Stimulated activated CD8-positive, alpha-beta memory T cell treated with anti-CD3 and anti-CD28 coated beads, Interleukin-4, amount 100 ng/mL, for 24 hours (primary cell): ENCODE results near the gene ZSWIM8.
"Not testable (repeated sequence)": the region's sequence is repeated elsewhere in the genome, so short reads cannot be mapped to it uniquely, and the experiment has no call there.

Experiments used
- DNase-seq: peaks from one replicate; pipeline ENCODE4 v3.0.0-alpha.2; 2020; ENCODE audit warnings: low read depth

The ZSWIM8 gene

DNA sequence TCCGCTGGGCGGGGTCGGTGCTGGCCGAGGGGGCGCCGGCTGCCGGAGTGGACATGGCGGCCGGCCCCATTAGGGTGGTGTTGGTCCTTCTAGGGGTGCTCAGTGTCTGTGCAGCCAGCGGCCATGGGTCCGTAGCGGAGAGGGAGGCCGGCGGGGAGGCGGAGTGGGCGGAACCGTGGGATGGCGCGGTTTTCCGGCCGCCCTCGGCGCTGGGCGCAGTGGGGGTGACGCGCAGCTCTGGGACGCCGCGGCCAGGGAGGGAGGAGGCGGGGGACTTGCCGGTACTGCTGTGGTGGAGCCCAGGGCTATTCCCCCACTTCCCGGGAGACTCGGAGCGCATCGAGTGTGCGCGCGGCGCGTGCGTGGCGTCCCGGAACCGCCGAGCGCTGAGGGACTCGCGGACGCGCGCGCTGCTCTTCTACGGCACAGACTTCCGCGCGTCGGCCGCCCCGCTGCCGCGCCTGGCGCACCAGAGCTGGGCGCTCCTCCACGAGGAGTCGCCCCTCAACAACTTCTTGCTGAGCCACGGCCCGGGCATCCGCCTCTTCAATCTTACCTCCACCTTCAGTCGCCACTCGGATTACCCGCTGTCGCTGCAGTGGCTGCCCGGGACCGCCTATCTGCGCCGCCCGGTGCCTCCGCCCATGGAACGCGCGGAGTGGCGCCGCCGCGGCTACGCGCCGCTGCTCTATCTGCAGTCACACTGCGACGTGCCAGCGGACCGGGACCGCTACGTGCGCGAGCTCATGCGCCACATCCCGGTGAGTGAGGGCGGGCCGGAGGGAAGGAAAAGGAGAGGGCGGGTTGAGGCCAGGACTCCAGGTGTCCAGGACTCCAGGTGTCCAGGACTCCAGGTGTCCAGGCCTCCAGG lies 12.9 kb upstream of the ZSWIM8 start:
- DNase-seq = peak; percentile 75

DNA sequence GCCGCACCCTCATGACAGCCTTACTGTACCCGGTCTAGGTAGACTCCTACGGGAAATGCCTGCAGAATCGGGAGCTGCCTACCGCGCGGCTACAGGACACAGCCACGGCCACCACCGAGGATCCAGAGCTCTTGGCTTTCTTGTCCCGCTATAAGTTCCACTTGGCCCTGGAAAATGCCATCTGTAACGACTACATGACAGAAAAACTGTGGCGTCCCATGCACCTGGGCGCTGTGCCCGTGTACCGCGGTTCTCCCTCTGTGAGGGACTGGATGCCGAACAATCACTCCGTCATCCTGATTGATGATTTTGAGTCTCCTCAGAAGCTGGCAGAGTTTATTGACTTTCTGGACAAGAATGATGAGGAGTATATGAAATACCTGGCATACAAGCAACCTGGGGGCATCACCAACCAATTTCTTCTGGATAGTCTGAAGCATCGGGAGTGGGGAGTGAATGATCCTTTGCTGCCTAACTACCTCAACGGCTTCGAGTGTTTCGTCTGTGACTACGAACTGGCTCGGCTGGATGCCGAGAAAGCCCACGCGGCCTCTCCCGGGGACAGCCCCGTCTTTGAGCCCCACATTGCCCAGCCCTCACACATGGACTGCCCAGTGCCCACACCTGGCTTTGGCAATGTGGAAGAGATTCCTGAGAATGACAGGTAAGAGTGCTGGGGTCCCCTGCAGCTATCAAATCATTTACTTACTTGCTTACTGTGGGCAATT lies 12.1 kb upstream of the ZSWIM8 start:
- DNase-seq = no peak

DNA sequence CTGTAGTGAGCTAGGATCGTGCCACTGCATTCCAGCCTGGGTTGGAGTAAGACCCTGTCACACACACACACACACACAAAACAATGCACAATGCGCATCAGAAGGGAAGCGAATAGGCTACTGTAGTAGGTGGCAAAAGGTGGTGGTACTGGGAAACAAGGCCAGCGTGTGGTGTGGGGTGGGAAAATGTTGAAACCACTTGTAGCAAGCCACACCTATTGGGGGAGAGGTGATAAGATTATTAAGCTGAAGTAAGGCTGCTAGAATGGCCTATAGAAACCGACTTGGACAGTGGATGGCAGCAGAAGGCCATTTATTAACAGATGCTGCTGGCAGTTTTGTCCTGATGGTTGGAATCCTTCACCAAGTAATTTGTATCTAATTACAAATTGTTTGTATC lies 10.8 kb upstream of the ZSWIM8 start:
- DNase-seq = no peak

DNA sequence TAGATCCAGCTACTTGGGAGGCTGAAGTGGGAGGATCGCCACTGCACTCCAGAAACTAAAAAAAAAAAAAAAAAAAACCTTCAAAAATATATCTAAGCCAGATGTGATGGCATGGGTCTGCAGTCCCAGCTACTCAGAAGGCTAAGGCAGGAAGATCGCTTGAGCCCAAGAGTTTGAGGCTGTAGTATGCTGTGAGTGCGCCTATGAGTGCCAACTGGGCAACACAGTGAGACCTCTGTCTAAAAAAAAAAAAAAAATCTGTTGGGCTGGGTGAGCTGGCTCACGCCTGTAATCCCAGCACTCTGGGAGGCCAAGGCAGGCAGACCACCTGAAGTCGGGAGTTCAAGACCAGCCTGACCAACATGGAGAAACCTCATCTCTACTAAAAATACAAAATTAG lies 6.4 kb upstream of the ZSWIM8 start:
- DNase-seq = no peak

DNA sequence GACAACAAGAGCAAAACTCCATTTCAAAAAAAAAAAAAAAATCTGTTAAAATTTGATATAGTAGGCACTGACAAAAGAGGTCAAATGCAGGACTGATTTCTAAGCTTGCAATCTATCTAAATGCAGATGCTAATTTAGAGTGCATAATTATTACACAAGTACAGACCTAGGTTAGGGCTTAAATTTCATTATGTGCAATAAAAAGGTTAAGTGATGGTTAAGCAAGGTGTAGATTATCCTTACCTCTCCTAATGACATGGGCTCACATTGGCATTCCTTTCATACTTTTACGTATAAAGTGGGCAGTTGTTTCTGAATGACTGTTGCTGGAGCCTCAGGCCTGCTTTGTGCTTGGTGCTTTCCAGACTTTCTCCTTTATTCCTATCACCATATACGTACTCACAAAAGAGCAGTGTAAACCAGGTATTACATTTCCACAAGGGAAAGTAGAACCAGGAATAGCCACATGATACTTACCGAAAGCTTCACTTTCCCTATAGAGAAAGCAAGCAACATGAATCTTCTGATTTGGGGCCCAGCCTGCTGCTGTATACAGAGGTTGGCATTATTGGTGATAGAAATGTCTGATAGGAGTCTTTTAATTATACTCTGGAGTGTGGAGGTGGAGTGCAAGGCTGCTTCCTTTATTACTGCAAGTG lies 5.7 kb upstream of the ZSWIM8 start:
- DNase-seq = no peak

DNA sequence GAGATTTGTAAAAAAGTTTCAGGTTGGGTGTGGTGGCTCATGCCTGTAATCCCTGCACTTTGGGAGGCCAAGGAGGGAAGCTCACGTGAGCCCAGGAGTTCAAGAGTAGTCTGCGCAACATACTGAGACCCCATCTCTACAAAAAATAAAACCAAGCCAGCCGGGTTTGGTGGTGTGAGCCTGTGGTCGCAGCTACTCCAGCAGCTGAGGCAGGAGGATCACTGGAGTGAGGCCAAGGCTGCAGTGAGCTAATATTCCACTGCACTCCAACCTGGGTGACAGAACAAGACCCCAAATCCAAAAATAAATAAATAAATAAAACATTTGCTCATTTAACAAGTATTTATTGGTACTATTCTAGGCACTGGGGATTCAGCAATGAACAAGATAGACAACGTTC lies 5.1 kb upstream of the ZSWIM8 start:
- no peak for DNase-seq

DNA sequence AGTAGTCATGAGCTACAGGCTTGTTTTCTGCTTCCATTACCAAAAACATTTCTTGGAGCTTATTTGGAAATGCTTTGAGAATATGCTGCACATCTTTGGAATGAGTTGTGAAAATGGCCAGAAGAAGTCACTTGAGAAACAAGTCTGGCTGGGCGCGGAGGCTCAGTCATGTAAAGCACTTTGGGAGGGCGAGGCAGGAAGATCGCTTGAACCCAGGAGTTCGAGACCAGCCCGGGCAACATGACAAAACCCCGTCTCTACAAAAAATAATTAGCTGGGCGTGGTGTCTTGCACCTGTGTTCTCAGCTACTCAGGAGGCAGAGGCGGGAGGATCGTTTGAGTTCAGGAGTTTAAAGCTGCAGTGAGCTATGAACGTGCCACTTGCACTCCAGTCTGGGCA lies 4.4 kb upstream of the ZSWIM8 start:
- no peak for DNase-seq

DNA sequence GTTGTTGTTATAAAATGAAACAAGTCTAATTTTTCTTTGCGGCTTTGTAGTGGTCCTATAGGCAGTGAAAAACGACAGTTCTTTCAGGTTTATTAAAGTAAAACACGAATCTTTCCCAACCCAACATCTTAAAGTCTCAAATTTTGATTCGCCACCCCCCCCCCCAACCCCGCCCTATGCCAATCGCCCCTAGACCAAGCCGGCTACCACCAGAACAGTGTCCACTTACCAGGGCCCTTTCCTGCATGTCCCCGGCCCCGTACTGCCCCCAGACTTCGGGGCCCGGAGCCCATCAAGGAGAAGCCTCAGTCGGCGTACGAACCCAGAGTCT lies 3.9 kb upstream of the ZSWIM8 start:
- DNase-seq = no peak

DNA sequence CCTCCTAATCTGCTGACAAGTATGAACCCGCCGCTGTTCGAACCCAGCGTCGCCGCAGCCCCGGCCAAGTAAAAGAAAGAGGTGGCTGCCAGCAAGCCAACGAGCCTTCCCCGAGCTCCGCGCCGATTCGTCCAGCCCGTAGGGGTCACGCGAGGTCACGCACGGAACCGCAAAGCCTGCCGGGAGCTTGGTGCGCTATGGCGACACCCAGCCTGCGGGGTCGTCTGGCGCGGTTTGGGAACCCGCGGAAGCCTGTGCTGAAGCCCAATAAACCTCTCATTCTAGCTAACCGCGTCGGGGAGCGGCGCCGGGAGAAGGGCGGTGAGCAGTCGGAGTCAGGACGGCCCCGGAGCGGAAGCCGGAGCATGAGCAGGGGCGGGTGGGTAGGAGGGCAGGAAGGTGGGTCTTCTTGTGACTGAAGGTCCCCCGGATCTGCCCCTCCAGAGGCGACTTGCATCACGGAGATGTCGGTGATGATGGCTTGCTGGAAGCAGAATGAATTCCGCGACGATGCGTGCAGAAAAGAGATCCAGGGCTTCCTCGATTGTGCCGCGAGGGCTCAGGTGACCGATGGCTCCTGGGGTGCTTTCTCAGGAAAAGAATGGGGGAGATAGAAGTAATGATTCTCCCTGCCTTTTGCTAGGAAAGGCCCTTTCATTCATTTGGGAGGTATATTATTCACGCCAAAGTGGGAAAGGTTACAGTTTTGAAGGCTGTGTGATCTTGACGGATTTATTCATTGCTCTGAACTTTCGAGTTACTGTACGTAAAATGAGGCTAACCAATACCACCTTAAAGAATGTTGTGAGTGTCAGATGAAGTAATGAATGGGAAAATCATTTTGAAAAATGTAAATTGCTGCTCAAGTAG lies 3.3 kb upstream of the ZSWIM8 start, which contains the start of gene CHCHD1:
Gene CHCHD1 (plus strand): TSS at position 170 of the 870 bp plus-strand sequence. CDS start 28 bp downstream, at position 198.
- peak; percentile 86 for DNase-seq

DNA sequence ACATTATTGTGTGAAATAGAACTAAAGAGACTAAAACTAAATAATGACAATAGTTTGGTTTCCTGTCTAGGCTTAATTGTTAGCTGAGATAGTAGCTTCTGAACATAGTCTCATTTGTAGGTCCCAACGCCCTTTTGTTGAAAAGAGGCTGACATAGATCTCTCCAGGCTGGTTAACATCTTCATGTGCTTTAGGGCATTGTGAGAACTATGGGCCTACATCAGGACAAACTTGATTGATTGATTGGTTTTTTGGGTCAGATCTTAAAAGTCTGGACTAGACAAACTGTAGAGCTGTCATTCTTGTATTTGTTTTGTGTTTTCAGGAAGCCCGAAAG lies 2.7 kb upstream of the ZSWIM8 start:
- no peak for DNase-seq

DNA sequence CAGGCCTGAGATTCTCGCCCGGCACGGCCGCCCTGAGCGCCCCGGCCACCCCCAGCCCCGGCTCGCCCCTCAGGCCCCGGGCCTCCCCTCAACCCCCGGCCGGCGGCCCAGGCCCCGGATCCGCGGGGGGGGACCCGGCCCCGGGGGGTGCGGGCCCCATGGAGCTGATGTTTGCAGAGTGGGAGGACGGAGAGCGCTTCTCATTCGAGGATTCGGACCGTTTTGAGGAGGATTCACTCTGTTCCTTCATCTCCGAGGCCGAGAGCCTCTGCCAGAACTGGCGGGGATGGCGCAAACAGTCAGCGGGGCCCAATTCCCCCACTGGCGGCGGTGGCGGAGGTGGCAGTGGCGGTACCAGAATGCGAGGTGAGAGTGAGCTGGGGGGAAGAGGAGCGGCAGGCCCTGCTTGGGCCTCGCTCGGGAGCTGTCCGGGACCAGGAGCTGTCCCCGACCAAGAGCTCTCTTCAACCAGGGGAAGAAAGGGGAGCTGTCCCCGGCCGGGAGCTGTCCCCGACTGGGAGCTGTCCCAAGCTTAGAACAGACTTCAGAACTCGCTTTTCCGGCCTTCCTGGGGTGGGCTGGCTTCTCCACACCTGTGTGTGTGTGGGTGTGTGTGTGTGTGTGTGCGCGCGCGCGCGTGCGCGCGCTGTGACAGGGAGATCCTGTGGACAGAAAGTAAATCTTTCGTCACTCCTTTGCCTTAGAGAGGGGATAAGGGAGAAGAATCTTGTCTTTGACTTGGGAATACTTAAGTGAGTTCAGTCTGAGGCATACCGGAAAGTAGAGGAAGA lies 510 bp downstream of the ZSWIM8 start:
- DNase-seq = peak; percentile 16

DNA sequence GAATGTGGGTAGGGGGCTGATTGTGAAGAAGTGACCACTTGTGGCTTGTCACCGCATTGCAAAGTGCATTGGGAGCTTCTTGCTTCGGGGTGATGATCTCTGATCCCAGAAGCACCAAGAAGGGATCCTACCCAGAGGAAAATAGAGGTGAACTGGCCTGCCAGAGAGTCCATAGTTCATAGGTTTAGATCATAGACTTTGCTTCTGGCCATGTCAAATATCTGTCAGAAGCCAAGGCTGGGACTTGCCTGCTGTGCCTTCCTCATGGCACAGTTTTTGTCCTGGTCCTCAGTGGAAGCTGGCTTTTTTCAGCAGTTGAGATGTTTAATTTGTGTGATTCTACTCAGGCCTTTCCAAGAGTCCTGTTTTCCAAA lies 1.1 kb downstream of the ZSWIM8 start:
- DNase-seq = no peak

DNA sequence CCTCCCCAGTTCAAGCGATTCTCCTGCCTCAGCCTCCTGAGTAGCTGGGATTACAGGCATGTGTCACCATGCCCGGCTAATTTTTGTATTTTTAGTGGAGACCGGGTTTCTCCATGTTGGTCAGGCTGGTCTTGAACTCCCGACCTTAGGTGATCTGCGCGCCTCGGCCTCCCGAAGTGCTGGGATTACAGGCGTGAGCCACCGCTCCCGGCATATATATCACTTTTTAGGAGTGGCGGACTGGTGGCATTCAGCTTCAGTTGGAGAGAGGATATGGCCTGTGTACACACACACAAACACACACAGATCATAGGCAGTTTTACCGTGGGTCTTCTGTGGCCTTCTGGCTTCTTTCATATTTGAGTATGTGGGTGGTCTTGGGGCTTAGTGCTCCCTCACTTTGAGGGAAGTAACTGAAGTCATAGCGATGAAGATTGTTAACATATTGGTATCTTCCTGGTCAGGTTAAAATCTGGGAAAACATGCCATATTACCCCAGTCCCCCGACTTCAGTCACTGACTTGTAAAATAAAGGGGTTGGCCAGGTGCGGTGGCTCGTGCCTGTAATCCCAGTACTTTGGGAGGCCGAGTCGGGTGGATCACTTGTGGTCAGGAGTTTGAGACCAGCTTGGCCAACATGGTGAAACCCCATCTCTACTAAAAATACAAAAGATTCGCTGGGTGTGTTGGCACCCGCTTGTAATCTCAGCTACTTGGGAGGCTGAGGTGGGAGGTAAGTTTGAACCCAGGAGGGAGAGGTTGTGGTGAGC lies 1.8 kb downstream of the ZSWIM8 start:
- DNase-seq = not testable (repeated sequence)

DNA sequence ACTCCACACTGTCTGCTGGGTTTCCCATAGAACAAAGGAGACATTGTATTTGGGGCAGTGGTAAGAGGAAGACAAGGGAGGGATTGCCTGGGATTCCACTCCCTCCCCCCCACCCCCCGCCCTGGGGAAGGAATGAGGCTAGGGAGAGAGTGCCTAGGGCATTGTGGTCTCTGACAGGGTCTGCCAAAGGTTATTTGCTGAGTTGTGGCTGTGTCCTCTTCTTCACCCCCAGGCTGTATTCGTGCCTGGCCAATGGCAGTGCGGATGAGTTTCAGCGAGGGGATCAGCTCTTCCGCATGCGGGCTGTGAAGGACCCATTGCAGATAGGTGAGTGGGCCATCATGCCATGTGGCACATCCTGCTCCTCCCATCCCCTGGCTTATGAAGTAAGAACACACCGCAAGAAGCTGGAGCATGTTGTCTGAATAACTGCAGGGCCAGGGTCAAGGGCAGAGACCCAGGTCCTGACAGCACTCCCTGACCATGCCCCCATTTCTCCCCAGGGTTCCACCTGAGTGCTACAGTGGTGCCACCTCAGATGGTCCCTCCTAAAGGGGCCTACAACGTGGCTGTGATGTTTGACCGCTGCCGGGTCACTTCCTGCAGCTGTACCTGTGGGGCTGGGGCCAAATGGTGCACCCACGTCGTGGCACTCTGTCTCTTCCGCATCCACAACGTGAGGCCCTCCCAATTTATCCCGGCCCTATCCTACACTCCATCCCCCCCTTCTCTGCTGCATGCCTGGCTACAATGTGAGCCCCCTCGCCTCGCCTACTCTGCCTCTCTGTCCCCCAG lies 3.7 kb downstream of the ZSWIM8 start:
- DNase-seq = no peak

DNA sequence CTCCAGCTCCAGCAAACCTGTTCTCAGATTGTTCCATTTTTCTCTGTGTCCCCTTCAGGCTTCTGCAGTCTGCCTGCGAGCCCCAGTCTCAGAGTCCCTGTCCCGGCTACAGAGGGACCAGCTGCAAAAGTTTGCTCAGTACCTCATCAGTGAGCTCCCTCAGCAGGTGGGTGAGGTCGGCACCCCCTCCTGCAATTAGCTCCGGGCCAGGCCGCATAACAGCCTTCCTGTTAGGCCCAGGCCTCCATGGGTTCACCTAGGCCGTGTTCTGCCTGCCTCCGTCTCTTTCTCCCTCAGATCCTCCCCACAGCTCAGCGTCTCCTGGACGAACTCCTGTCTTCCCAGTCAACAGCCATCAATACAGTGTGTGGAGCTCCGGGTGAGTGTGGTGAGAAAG lies 4.3 kb downstream of the ZSWIM8 start:
- DNase-seq = no peak

DNA sequence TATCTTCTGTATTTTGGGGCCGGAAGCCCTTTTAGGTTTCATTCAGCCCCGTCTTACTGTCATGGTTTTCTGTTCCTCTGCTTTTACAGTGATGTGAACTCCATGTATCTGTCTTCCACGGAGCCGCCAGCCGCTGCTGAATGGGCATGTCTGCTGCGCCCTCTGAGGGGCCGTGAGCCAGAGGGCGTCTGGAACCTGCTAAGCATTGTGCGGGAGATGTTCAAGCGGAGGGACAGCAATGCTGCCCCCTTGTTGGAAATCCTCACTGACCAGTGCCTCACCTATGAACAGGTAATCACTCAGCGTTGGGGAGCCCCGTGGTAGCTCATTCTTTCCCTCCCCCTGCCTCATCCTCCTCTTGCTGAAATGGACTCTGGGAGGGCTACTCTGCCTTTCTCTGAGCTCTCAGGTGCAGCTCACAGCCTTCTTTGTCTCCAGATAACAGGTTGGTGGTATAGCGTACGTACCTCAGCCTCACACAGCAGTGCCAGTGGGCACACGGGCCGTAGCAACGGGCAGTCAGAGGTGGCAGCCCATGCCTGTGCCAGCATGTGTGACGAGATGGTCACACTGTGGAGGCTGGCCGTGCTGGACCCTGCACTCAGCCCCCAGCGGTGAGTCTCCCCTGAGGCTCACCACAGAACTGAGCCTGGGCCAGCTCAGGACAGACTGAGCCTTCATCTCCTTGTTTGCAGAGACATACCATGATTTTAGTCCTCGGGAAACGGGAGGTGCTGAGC lies 5.7 kb downstream of the ZSWIM8 start:
- DNase-seq = no peak

DNA sequence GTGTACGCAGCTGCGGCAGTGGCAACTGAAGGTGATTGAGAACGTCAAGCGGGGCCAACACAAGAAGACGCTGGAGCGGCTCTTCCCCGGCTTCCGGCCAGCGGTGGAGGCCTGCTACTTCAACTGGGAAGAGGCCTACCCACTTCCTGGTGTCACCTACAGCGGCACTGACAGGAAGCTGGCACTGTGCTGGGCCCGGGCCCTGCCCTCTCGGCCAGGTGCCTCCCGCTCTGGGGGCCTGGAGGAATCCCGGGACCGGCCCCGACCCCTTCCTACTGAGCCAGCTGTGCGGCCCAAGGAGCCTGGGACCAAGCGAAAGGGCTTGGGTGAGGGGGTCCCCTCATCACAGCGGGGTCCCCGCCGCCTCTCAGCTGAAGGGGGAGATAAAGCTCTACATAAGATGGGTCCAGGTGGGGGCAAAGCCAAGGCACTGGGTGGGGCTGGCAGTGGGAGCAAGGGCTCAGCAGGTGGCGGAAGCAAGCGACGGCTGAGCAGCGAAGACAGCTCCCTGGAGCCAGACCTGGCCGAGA lies 6.5 kb downstream of the ZSWIM8 start:
- DNase-seq = no peak

DNA sequence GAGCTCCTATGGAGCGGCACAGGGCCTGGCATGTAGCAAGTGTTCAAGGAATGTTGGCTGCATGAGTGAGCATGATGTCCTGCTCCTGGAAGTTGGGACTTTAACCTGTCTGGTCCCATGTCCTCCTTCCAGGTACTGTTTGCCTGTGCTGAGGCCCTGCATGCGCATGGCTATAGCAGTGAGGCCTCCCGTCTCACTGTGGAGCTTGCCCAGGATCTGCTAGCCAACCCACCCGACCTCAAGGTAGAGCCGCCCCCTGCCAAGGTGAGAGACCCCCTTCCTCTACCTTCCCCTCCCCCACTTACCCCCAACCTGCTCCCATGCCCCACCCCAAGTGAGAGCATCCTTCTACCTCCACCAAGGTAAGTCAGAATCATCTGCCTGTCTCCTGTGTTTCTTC lies 8.1 kb downstream of the ZSWIM8 start:
- DNase-seq = no peak

DNA sequence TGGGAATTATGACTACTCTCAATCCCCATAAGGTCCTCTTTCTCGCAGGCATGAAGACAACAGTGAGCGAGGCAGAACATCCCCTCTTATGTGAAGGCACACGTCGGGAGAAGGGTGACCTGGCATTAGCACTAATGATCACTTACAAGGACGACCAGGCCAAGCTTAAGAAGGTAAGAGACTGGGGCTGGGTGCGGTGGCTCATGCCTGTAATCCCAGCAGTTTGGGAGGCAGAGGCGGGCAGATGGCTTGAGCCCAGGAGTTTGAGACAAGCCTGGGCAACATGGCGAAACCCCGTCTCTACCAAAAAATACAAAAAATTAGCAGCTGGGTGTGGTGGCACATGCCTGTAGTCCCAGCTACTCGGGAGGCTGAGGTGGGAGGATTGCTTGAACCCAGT lies 10.1 kb downstream of the ZSWIM8 start:
- not testable (repeated sequence) for DNase-seq
